GM12878 (cell line): ENCODE data around the gene ZNF546. TPM values are rescaled to one million over a fixed set of nuclear protein-coding genes. Genes with fewer than 3 reads are reported as not detected.
A peak's percentile ranks its signal among the peaks of the same experiment; 100 is the strongest.

Experiments
- ATF7 ChIP-seq: fragments of 450-650 bp; IDR thresholded peaks from 2 replicates; pipeline ENCODE4 v1.6.1; 2016; ENCODE audit warnings: low read depth, mild to moderate bottlenecking
- BHLHE40 ChIP-seq, 2 experiments: fragments of 450-650 bp in 1 of 2; IDR thresholded peaks; 2 replicates each; pipeline ENCODE4 v1.6.1; 2011 to 2017; ENCODE audit warnings: low read depth in 2 of 2, borderline replicate concordance in 1 of 2, improper control_type of control experiment in 1 of 2, low read length in 1 of 2, mild to moderate bottlenecking in 1 of 2
- BRCA1 ChIP-seq: IDR thresholded peaks from 2 replicates; pipeline ENCODE4 v1.6.1; 2011; ENCODE audit warnings: low read depth, low read length, improper control_type of control experiment
- CBX3 ChIP-seq: fragments of 200-600 bp; sonication (generic); IDR thresholded peaks from 2 replicates; pipeline ENCODE4 v1.6.1; 2016; ENCODE audit warnings: low read depth, borderline replicate concordance
- CBX5 ChIP-seq: sonication (generic); IDR thresholded peaks from 2 replicates; pipeline ENCODE4 v1.6.1; 2016; ENCODE audit warnings: low read depth, moderate library complexity, mild to moderate bottlenecking, inconsistent platforms
- CHD4 ChIP-seq: fragments of 200-600 bp; sonication (generic); IDR thresholded peaks from 2 replicates; pipeline ENCODE4 v1.6.1; 2016; ENCODE audit warnings: mild to moderate bottlenecking
- E2F4 ChIP-seq: IDR thresholded peaks from 2 replicates; pipeline ENCODE4 v1.6.1; 2012; ENCODE audit warnings: low read depth, low read length, improper control_type of control experiment
- EP300 ChIP-seq, 2 experiments: fragments of 150-350 bp in 1 of 2; IDR thresholded peaks; 2 replicates each; pipeline ENCODE4 v1.6.1; 2011 to 2012; ENCODE audit warnings: low read depth in 2 of 2, low read length in 2 of 2, borderline replicate concordance in 1 of 2, improper control_type of control experiment in 1 of 2, inconsistent platforms in 1 of 2; ENCODE audit not compliant: control insufficient read depth in 1 of 2
- IKZF1 ChIP-seq: fragments of 450-650 bp; conservative IDR thresholded peaks from 2 replicates; pipeline ENCODE4 v1.6.1; 2017; ENCODE audit warnings: antibody characterized with exemption, mild to moderate bottlenecking
- IKZF2 ChIP-seq, 2 experiments: fragments of 450-650 bp; IDR thresholded peaks; 2 replicates each; pipeline ENCODE4 v1.6.1; 2017; ENCODE audit warnings: mild to moderate bottlenecking in 2 of 2, moderate library complexity in 2 of 2
- IRF3 ChIP-seq: fragments of 450-650 bp; IDR thresholded peaks from 2 replicates; pipeline ENCODE4 v1.6.1; 2014; ENCODE audit warnings: mild to moderate bottlenecking
- IRF4 ChIP-seq: IDR thresholded peaks from 2 replicates; pipeline ENCODE4 v1.6.1; 2011; ENCODE audit warnings: low read depth, low read length
- KAT2A ChIP-seq: conservative IDR thresholded peaks from 2 replicates; pipeline ENCODE4 v1.6.1; 2011; ENCODE audit warnings: low read depth, low read length; ENCODE audit not compliant: control insufficient read depth
- MTA2 ChIP-seq: fragments of 450-650 bp; IDR thresholded peaks from 2 replicates; pipeline ENCODE4 v1.6.1; 2016; ENCODE audit warnings: low read depth, mild to moderate bottlenecking, moderate library complexity
- NFXL1 ChIP-seq: fragments of 450-650 bp; IDR thresholded peaks from 2 replicates; pipeline ENCODE4 v1.6.1; 2017; ENCODE audit warnings: antibody characterized with exemption, mild to moderate bottlenecking, borderline replicate concordance
- NFYB ChIP-seq: IDR thresholded peaks from 2 replicates; pipeline ENCODE4 v1.6.1; 2011; ENCODE audit warnings: low read depth, mild to moderate bottlenecking, low read length, improper control_type of control experiment, moderate library complexity; ENCODE audit not compliant: insufficient read depth
- PKNOX1 ChIP-seq: fragments of 450-650 bp; IDR thresholded peaks from 2 replicates; pipeline ENCODE4 v1.6.1; 2016; ENCODE audit warnings: mild to moderate bottlenecking
- POLR2AphosphoS2 ChIP-seq: IDR thresholded peaks from 2 replicates; pipeline ENCODE4 v1.6.1; 2011; ENCODE audit warnings: low read depth, mild to moderate bottlenecking, low read length, improper control_type of control experiment, moderate library complexity
- RAD51 ChIP-seq: fragments of 450-650 bp; IDR thresholded peaks from 2 replicates; pipeline ENCODE4 v1.6.1; 2016; ENCODE audit warnings: moderate library complexity, mild to moderate bottlenecking, inconsistent platforms
- RB1 ChIP-seq: fragments of 450-650 bp; formaldehyde crosslinking; IDR thresholded peaks from 2 replicates; pipeline ENCODE4 v1.6.1; 2017; ENCODE audit warnings: mild to moderate bottlenecking, borderline replicate concordance
- RFX5 ChIP-seq: IDR thresholded peaks from 2 replicates; pipeline ENCODE4 v1.6.1; 2011; ENCODE audit warnings: low read depth, low read length, improper control_type of control experiment
- RUNX3 ChIP-seq: IDR thresholded peaks from 2 replicates; pipeline ENCODE4 v1.6.1; 2012; ENCODE audit warnings: low read length, inconsistent platforms
- SIN3A ChIP-seq: IDR thresholded peaks from 2 replicates; pipeline ENCODE4 v1.6.1; 2012; ENCODE audit warnings: low read depth, low read length, improper control_type of control experiment
- SMC3 ChIP-seq: IDR thresholded peaks from 2 replicates; pipeline ENCODE4 v1.6.1; 2011; ENCODE audit warnings: low read length, improper control_type of control experiment, borderline replicate concordance
- TCF3 ChIP-seq: IDR thresholded peaks from 2 replicates; pipeline ENCODE4 v1.6.1; 2012; ENCODE audit warnings: low read depth, mild to moderate bottlenecking, low read length, borderline replicate concordance; ENCODE audit not compliant: insufficient read depth
- ZBTB33 ChIP-seq: fragments of 450-650 bp; IDR thresholded peaks from 2 replicates; pipeline ENCODE4 v1.6.1; 2017; ENCODE audit warnings: mild to moderate bottlenecking
- ZNF207 ChIP-seq: fragments of 450-650 bp; IDR thresholded peaks from 2 replicates; pipeline ENCODE4 v1.6.1; 2014; ENCODE audit warnings: antibody characterized with exemption, mild to moderate bottlenecking, borderline replicate concordance
- ZNF384 ChIP-seq: IDR thresholded peaks from 2 replicates; pipeline ENCODE4 v1.6.1; 2012; ENCODE audit warnings: low read depth, mild to moderate bottlenecking, low read length, improper control_type of control experiment, borderline replicate concordance
- polyA plus RNA-seq, 11 experiments: library from polyadenylated mRNA; depleted of rRNA in 4 of 11; unstranded in 6 of 11; stranded (reverse) in 5 of 11; fragments of >200 nt; fragmentation: Nextera tagmentation in 4 of 11; fragmentation: Illumina TruSeq in 1 of 11; extraction: Ambion mirVana in 4 of 11; extraction: Trizol in 1 of 11; gene quantifications; 1 replicate in 1 of 11; 2 replicates in 10 of 11; pipeline versions ENCODE4 v1.2.1 to v1.2.3, GENCODE V29; 2011 to 2016; ENCODE audit warnings: inconsistent platforms in 2 of 11, missing spikeins in 2 of 11, low read depth in 1 of 11
- total RNA-seq, 4 experiments: library from RNA; depleted of rRNA in 3 of 4; stranded (reverse); fragments of >200 nt in 3 of 4; fragmentation: Illumina TruSeq in 1 of 4; extraction: Trizol in 1 of 4; gene quantifications; 2 replicates each; pipeline versions ENCODE4 v1.2.1 to v1.2.3, GENCODE V29; 2013 to 2021

The ZNF546 gene
- total and polyA plus RNA-seq, 10 of the 15 experiments (the other 5 are each of a cell fraction or from before 2014, with no cell fraction given): 0.88 to 4.1 (median 2.4) TPM

- TF ChIP-seq IKZF1 (peak; percentile 77), EP300 (IDR thresholded peaks at IDR 0.05; ENCODE audit: borderline replicate concordance in 1 of 2, control insufficient read depth in 1 of 2, low read depth in 2 of 2, low read length in 2 of 2) (no peak), NFXL1 (no peak), CBX3 (no peak), ATF7 (peak; percentile 46), RFX5 (no peak), BHLHE40 (IDR thresholded peaks at IDR 0.05; ENCODE audit: borderline replicate concordance in 1 of 2, low read depth in 2 of 2, low read length in 1 of 2) (peak; percentile 19 to 32; a peak in 1 of 4 replicates), BRCA1 (no peak), KAT2A (no peak), IRF3 (no peak), CBX5 (no peak), MTA2 (peak; percentile 42; the same call in 1 of the 2 replicates), SIN3A (no peak), TCF3 (no peak), RUNX3 (peak; percentile 78), NFYB (no peak), ZNF207 (no peak), POLR2AphosphoS2 (no peak), RAD51 (no peak), ZNF384 (no peak), SMC3 (no peak), CHD4 (no peak), IKZF2 (IDR thresholded peaks at IDR 0.05) (peak; percentile 30 to 32; a peak in 3 of 4 replicates), IRF4 (no peak), ZBTB33 (no peak), RB1 (no peak), PKNOX1 (peak; percentile 93), E2F4 (no peak)
Observed at GRCh38 chr19:40055832-40056504, 59.1 kb downstream of the ZNF546 start, which contains the start of gene ZNF780B (continued).
